Stimulated activated CD8-positive, alpha-beta memory T cell treated with anti-CD3 and anti-CD28 coated beads, Interleukin-15, amount 100 ng/mL, for 24 hours (primary cell): ENCODE data around the gene FADD.
"Not testable (repeated sequence)": the region's sequence is repeated elsewhere in the genome, so short reads cannot be mapped to it uniquely, and the experiment has no call there.

Experiments used
- DNase-seq: peaks from one replicate; pipeline ENCODE4 v3.0.0-alpha.2; 2020; ENCODE audit warnings: low read depth

Gene FADD

GRCh38 chr11:70182266-70182665 lies 20.8 kb upstream of the FADD start:
- no peak for DNase-seq

GRCh38 chr11:70183032-70183431 lies 20.1 kb upstream of the FADD start:
- no peak for DNase-seq

DNA sequence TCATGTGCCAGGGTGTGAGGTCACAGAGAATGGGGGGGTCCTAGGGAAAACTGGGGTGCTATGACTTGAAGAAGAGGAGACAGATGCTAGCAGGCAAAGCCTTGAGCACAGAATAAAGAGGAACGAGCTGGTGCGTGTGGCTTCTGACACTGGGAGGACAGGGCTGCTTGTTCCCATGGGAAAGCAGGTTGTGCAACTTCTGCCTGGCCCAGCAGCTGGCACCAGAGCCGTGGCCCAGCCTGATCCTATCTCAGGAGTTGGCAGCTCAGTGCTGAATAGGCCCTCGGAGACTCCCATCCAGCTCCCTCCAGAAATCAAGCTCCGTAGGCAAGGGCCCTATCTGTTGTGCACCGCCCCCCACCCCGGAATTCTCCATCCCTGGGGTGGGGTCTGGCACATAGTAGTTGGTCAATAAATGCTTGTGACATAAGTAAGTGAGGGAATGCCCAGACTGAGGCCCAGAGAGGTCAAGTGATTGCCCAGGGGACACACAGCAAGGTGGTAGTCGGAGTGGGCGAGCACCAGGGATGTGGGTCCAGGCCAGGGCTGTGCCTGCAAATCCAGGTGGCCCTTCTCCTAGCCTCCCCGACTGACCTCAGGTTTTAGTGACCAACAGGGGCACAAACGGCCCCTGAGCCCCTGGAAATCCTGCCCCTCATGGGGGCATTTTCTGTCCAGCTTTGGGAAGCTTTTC lies 19.5 kb upstream of the FADD start:
- no peak for DNase-seq

DNA sequence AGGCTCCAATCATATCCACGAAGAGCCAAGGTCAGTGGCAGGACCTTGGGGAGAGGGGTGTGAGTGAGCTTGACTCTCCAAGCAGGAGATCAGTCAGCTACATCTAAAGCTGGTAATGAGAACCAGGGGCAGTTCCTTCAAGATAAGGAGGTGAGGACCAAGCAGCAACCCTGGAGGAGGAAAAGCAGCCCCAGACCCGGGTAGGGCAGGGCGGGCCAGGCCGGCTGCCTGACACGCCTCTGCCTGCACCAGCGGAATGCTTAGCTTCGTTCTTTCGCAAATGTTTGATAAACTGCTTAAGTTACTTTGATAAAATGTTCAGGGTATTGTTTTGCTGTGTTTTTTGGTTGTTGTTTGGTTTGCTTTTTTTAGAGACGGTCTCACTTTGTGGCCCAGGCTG lies 18.7 kb upstream of the FADD start:
- no peak for DNase-seq

- no peak for DNase-seq
Observed at GRCh38 chr11:70185348-70186055, 17.6 kb upstream of the FADD start.

DNA sequence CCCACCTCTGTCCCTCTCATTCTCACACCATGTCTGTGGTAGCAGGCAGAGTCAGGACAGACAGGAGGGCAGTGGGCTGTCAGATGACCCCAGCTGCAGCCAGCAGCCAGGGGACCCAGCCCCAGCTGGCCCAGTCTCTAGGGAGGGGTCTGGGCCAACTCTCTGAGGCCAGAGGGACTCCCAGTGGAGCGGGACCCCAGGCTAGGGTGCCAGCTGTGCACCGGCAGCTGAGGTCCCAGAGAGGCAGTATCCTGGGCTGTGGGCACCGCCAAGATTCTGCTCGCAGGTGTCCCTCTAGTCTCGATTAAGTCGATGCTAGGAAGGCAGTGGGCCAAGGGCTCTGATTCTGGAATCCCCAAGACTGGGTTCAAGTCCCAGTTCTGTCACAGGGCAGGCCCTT lies 16.7 kb upstream of the FADD start:
- DNase-seq = no peak

DNA sequence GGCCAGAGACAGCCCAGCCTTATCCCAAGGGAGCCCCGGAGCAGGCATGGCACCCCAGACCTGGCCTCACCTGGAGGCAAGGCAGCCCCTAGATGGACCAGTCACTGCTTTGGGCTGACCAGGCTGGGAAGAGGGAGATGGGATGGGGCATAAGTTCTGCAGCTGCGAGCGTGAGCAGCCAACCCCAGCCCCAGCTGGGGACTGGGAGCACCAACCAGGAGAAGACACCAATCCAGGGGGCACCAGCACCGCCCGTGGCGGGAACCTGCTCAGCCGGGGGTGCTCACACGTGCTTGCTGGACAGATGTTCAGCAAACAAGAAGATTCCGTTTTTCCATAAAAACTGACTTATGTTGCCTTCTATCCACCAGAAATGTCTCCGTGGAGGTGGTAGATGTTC lies 16.2 kb upstream of the FADD start:
- DNase-seq = no peak

DNA sequence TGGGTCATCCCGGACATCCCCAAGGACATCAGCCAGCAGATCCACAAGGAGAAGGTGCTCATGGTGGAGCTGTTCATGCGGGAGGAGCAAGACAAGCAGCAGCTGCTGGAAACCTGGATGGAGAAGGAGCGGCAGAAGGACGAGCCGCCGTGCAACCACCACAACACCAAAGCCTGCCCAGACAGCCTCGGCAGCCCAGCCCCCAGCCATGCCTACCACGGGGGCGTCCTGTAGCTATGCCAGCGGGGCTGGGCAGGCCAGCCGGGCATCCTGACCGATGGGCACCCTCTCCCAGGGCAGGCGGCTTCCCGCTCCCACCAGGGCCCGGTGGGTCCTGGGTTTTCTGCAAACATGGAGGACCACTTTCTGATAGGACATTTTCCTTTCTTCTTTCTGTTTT lies 15.3 kb upstream of the FADD start:
- DNase-seq = no peak

DNA sequence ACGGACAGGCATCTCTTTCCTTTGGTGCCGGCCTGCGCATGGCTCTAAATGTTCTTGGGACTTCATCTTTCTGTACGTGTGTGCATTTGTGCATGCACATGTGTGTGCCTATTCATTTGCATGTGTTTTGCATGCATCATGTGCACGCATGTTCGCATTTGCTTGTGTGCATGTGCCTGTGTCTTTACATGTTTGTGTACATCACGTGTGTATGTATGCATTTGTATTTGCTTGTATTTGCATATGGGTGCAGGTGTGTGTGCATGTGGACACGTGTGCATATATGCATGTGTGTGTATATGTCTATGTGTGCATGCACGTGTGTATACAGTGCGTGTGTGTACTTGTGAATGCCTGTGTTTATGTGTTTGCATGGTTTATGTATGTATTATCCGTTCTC lies 13.5 kb upstream of the FADD start:
- no peak for DNase-seq

DNA sequence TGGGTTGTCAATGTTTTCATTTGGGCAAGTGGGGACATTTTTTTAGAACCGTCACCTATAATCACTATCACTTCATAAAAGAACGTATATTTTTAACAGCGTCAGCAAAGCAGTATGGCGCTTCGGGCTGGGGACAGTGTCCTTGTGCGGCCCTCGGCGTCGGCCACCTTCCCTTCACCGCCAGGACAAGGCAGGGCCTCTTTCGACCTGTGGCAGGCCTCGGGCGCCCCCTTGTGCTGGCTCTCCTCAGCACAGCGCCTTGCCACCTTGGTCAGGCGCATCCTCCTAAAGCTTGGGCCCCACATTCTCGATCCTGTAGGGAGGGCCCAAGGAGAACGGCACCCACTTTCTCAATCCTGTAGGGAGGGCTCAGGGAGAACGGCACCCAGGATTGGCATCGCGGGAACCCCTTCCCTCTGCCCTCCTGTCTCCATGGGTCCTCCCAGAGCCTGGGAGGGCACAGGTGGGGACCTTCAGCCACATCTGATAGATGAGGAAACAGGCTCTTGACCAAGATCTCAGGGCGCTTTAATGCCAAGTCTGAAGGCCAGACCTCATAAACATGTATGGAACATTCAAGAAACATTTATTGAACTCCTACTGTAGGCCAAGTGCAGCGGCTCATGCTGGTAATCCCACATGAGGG lies 11.5 kb upstream of the FADD start:
- DNase-seq = no peak

DNA sequence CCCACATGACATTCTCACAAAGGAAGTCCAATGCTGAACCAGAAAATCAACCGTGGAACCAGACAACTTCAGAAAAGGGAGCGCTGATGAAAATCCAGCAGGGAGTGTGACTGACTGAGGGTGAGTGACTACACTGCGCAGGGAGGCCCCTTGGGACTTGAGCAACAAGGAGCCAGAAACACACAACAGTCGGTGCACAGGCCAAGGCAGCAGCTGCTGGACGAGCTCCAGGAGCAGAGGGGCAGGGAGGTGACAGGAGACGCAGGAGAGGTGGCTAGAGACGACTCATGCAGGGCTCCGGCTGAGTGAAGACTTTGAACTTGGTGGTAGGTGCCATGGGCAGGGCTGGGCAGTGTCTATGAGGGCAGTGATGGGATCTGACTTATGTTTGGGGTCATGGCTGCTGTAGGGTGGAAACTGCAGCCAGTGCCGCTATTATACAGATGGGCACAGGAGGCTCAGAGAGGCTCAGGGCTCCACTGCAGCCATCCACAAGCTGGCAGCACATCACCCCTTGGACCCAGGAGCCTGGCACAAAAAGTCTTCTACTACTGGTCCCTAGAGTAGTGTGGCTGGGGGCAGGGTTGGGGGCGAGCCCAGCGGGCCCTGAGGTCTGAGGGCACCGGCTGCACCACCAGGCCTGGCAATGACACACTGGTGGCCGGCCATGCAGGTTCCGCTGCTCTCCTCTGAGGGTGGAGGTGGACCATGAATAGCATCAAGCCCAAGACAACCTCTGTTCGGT lies 10.3 kb upstream of the FADD start:
- no peak for DNase-seq

DNA sequence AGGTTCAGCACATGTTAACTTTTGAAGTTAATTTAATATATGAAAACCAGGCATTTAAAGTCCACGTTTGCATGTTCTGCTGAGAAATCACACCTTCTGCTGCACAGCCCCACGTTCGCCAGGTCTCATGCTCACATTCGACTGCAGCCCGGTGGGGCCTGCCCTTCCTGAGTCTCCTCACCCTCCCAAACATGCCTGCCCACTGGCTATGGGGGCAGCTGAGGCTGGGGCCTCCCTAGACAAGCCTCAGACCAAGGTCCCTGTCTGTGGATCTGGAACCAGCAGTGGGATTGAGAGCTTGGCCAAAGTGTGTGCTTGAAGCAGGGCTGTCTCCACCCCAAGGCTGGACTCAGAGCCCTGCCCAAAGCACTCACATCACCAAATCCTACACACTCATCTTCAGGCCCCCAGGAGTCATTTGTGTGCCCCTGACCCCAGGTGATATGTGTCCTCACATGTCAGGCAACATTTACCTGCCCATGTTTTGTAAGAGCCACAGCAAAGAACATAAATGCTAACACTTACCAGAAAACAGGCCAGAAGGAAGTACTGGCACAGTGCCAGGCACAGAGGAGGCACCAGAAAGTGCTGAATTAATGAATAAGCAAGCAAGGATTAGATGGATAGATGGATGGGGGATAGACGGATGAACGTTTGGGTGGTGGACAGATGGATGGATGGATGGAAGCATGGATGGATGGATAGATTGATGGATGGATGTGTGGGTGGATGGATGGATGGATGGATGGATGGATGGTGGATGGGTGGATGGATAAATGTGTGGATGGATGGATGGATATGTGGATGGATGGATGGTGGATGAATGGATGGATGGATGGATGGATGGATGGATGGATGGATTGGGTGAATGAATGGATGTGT lies 9.4 kb upstream of the FADD start:
- no peak for DNase-seq

DNA sequence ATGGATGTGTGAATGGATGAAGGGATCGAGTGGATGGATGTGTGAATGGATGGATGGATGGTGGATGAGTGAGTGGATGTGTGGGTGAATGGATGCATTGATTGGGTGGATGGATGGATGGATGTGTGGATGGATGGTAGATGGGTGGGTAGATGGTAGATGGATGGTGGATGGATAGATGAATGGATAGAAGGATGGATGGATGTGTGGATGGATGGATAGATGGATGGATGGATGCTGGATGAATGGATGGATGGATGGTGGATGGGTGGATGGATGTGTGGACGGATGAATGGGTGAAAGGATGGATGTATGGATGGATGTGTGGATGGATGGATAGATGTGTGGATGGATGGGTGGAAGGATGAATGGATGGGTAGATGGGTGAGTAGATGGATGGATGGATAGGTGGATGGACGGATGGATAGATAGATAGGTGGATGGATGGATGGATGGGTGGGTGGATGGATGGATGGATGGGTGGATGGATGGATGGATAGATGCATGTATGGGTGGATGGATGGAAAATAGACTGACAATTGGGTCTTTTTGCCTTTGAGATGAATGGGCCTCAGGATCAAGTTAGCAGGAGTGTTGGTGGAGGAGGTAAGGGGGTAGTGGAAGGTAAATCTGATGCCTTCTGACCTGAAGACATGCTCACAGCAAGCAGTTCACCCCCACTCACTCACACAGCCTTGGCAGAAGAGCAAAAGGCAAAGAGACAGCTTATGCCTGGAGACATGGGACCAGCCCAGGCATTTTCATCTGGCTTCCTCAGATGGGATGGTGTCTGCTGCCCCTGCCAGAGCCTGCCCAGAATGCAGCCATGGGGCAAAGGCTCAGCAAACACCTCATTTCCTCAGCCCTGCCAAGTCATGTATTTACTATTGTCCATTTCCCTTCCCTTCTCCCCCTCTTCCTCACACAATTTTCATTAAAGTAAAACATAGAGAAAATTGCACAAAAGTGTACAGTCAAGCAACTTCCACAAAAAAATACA lies 8.0 kb upstream of the FADD start:
- no peak for DNase-seq

DNA sequence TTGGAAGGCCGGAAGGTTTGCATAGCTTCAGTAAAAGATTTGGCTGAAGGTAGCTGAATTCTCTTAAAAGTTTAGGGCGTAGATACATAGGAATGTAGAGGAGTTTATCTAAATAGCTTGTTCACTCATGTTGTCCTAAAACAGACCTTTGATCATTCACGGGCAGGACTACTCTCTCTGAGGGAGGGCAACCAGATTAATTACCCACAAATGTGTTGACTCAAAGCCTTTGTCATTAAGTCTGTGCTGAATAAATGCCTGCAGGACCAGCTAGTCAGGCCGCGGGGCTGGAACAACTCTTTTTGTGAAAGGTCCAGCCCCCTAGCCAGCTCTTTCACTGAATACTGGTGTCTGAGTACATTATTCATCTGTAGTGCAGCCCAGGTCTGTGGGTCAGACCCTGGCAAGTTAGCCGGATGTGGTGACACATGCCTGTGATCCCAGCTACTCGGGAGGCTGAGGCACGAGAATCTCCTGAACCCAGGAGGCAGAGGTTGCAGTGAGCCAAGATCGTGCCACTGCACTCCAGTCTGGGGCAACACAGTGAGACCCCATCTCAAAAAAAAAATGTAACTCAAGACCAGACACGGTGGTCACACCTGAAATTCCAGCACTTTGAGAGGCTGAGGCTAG lies 2.8 kb upstream of the FADD start:
- no peak for DNase-seq

GRCh38 chr11:70201047-70201446 lies 2.0 kb upstream of the FADD start:
- DNase-seq = not testable (repeated sequence)

DNA sequence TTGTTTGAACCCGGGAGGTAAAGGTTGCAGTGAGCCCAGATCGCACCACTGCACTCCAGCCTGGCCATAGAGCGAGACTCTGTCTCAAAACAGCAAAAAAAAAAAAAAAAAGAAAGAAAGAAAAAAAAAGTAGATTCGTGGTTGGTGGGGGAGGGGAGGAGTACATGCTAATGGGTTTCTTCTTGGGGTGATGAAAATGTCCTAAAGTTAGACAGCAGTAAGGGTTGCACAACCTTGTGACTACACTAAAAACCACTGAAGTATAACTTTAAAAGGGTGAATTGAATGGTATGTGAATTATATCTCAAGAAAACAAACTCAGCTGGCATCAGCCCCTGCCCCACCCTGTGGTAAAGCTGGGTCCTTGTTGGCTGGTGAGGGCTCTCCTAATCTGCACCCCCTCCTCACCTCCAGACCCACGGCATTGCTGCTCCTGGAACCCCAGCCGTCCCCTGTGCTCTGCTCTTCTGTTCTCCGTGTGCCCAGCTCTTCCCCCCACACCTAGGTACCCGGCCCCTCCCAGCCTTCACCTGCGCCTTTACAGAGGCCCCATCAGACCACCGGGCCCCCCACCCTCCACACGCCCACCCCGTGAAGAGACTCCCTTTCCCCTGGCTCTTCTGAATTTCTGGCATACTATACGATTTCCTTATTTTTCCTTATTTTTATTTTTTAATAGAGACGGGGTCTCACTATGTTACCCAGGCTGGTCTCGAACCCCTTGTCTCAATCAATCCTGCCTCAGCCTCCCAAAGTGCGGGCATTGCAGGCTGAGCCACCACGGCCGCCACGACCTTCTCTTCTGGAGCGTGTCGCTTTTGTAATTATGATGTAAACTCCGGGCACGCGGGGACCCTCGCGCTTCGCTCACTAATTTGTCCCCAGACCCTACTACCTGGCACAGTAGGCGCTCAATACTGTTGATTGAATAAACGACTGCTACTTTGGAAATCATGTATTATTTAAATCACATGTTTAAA lies 924 bp upstream of the FADD start:
- DNase-seq = no peak

DNA sequence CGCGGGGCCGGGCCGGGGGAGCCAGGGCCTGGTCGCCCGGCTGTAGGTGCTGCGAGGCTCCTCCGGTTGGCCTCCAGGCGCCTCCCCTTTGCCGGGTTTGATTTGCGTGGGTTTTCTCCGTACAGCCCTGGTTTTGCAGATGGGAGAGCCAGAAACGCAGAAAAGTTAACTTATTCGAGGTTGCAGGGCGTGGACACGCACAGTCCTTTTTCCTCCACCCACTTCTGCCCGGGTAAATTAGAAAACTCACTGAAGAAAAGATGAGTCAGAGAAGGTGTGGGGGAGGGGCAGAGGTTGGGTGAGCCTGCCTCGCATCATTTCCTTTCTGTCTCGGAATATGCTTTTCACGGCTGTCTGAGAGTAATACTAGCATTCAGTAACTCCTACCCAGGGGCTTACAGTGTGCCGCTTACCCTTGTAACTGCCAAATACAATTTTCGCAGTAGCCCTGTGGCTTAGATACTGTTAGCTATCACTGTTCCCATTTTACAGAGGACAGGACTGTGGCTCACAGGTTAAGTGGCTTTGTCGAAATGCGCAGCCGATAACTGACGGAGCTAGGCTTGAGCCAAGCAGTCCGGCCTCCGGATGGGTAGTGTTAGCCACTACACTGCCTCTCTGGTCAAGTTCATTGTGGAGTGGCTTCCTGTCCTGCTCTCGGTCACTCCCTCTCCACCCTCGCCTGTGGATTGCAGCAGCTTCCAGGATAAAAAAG lies 812 bp downstream of the FADD start:
- DNase-seq = peak; percentile 58

- DNase-seq = no peak
Observed at GRCh38 chr11:70204466-70204799, 1.3 kb downstream of the FADD start.
